WTC11 (cell line): ENCODE measurements around the gene PRM3. TPM values are rescaled to one million over a fixed set of nuclear protein-coding genes. Genes with fewer than 3 reads are reported as not detected.
A peak's percentile ranks its signal among the peaks of the same experiment; 100 is the strongest.

Experiments used
- ATAC-seq: fragments of 200-7000 bp; cut with Tn5 transposase; 2 replicates; pipeline ENCODE4 v1.10.0; 2021; ENCODE audit warnings: mild to moderate bottlenecking, moderate library complexity
- CTCF ChIA-PET: fragments of 300-600 bp; sonication (Branson Sonifier 250); formaldehyde crosslinking; loops from one replicate; lab custom pipeline; 2021; ENCODE audit warnings: antibody characterized with exemption; lab: Charles Lee
- POLR2A ChIA-PET: fragments of 350-600 bp; sonication (Branson Sonifier 250); formaldehyde crosslinking; loops from one replicate; lab custom pipeline; 2021; ENCODE audit warnings: antibody characterized with exemption; lab: Charles Lee
- DNase-seq: peaks from one replicate; pipeline ENCODE4 v3.0.0; 2021; ENCODE audit warnings: low spot score
- H3K27ac Mint-ChIP-seq: 2 replicates; pipeline ENCODE4 v1.8.0; 2021; ENCODE audit warnings: mixed read lengths
- H3K27me3 Mint-ChIP-seq: 2 replicates; pipeline ENCODE4 v1.8.0; 2021; ENCODE audit warnings: low read depth, mild to moderate bottlenecking, moderate library complexity, mixed read lengths
- H3K36me3 Mint-ChIP-seq: 2 replicates; pipeline ENCODE4 v1.8.0; 2021; ENCODE audit warnings: mixed read lengths
- H3K4me1 Mint-ChIP-seq: 2 replicates; pipeline ENCODE4 v1.8.0; 2022; ENCODE audit warnings: mixed read lengths
- H3K4me3 Mint-ChIP-seq: 2 replicates; pipeline ENCODE4 v1.8.0; 2021; ENCODE audit warnings: mild to moderate bottlenecking, moderate library complexity, mixed read lengths
- H3K9me3 Mint-ChIP-seq: 2 replicates; pipeline ENCODE4 v1.8.0; 2021; ENCODE audit warnings: mixed read lengths
- CREB1 ChIP-seq: sonication (generic); formaldehyde crosslinking; IDR thresholded peaks from 2 replicates; pipeline ENCODE4 v1.8.0; 2023; ENCODE audit warnings: mild to moderate bottlenecking, missing genetic modification reagents
- ELF4 ChIP-seq: sonication (generic); formaldehyde crosslinking; IDR thresholded peaks from 2 replicates; pipeline ENCODE4 v1.8.1; 2022; ENCODE audit warnings: low read depth, mild to moderate bottlenecking, moderate library complexity, missing genetic modification reagents
- ETV6 ChIP-seq: sonication (generic); formaldehyde crosslinking; IDR thresholded peaks from 2 replicates; pipeline ENCODE4 v1.8.1; 2022; ENCODE audit warnings: mild to moderate bottlenecking, missing genetic modification reagents
- GABPB1 ChIP-seq: sonication (generic); formaldehyde crosslinking; IDR thresholded peaks from 2 replicates; pipeline ENCODE4 v1.8.1; 2023; ENCODE audit warnings: mild to moderate bottlenecking, missing genetic modification reagents
- MXD4 ChIP-seq: fragments of 250-450 bp; sonication (Bioruptor Pico); IDR thresholded peaks from 2 replicates; pipeline ENCODE4 v1.8.0; 2021; ENCODE audit warnings: mild to moderate bottlenecking, moderate library complexity, borderline replicate concordance
- NFATC4 ChIP-seq: fragments of 250-450 bp; sonication (Bioruptor Pico); IDR thresholded peaks from 2 replicates; pipeline ENCODE4 v1.9.0; 2021; ENCODE audit warnings: mild to moderate bottlenecking
- OVOL2 ChIP-seq: fragments of 250-450 bp; sonication (Bioruptor Pico); IDR thresholded peaks from 2 replicates; pipeline ENCODE4 v1.9.0; 2021; ENCODE audit warnings: mild to moderate bottlenecking, borderline replicate concordance
- PRRX2 ChIP-seq: fragments of 250-450 bp; sonication (Bioruptor Pico); IDR thresholded peaks from 2 replicates; pipeline ENCODE4 v1.8.0; 2021; ENCODE audit warnings: mild to moderate bottlenecking
- RORB ChIP-seq: fragments of 250-450 bp; sonication (Bioruptor Pico); IDR thresholded peaks from 2 replicates; pipeline ENCODE4 v1.9.0; 2021; ENCODE audit warnings: mild to moderate bottlenecking
- TCF7 ChIP-seq: sonication (generic); formaldehyde crosslinking; IDR thresholded peaks from 2 replicates; pipeline ENCODE4 v1.8.0; 2022; ENCODE audit warnings: mild to moderate bottlenecking, low read depth, missing genetic modification reagents, moderate library complexity
- TP53 ChIP-seq: sonication (generic); formaldehyde crosslinking; IDR thresholded peaks from 2 replicates; pipeline ENCODE4 v1.8.1; 2023; ENCODE audit warnings: mild to moderate bottlenecking, missing genetic modification reagents
- ZNF423 ChIP-seq: fragments of 250-450 bp; sonication (Bioruptor Pico); IDR thresholded peaks from 2 replicates; pipeline ENCODE4 v2.1.2; 2022; ENCODE audit warnings: mild to moderate bottlenecking, moderate library complexity
- ZNF671 ChIP-seq: fragments of 250-450 bp; sonication (Bioruptor Pico); IDR thresholded peaks from 2 replicates; pipeline ENCODE4 v1.8.0; 2021; ENCODE audit warnings: mild to moderate bottlenecking
- total RNA-seq: library from RNA; stranded (reverse); gene quantifications from 3 replicates; pipeline ENCODE4 v1.2.3, GENCODE V29; 2021
- TF ChIP-seq, protein P1 (sequence below): sonication (generic); formaldehyde crosslinking; IDR thresholded peaks from 2 replicates; pipeline ENCODE4 v1.8.1; 2023; ENCODE audit warnings: mild to moderate bottlenecking, missing genetic modification reagents, moderate library complexity
- TF ChIP-seq, protein P2 (sequence below): sonication (generic); formaldehyde crosslinking; IDR thresholded peaks from 2 replicates; pipeline ENCODE4 v1.8.1; 2023; ENCODE audit warnings: mild to moderate bottlenecking, missing genetic modification reagents, moderate library complexity
- TF ChIP-seq, protein P3 (sequence below): sonication (generic); formaldehyde crosslinking; IDR thresholded peaks from 2 replicates; pipeline ENCODE4 v1.8.0; 2022; ENCODE audit warnings: missing genetic modification reagents
- TF ChIP-seq, protein P4 (sequence below): fragments of 200-600 bp; IDR thresholded peaks from 2 replicates; pipeline ENCODE4 v1.8.0; 2022; ENCODE audit warnings: antibody characterized with exemption
- TF ChIP-seq, protein P5 (sequence below): sonication (generic); formaldehyde crosslinking; IDR thresholded peaks from 2 replicates; pipeline ENCODE4 v1.8.1; 2022; ENCODE audit warnings: low read depth, missing genetic modification reagents, borderline replicate concordance
- TF ChIP-seq, protein P6 (sequence below): sonication (generic); formaldehyde crosslinking; IDR thresholded peaks from 2 replicates; pipeline ENCODE4 v1.8.1; 2023; ENCODE audit warnings: mild to moderate bottlenecking, missing genetic modification reagents
- TF ChIP-seq, protein P7 (sequence below): sonication (generic); formaldehyde crosslinking; IDR thresholded peaks from 2 replicates; pipeline ENCODE4 v1.8.0; 2023; ENCODE audit warnings: mild to moderate bottlenecking, missing genetic modification reagents

PRM3 gene
- total RNA-seq, 1 experiment from 2014 or later, result not detected

DNA sequence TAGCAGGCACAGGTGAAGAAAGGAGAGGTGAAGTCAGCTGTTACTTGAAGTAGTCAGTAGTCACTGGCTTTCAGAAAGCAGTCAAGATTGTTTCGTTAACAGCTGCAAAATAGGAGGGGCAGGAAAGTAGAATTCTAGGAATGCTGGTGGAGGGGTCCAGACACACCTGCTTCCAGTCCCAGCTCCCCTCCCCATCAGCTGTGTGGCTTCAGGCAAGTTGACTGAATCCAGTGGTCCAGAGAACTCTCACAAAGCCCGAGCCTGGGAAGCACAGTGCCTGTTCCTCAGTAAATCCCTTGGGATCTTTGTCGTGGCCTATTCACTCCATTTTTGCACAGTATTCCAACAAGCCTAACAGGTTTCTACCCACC lies 12.8 kb downstream of the PRM3 start:
- POLR2A ChIA-PET, result interaction anchor here (0.6 to 1.1 kb wide), 3 partner anchors 48 to 301 kb away, joined by 3 read pairs; no protein-coding TSS in a partner anchor
- TF ChIP-seq ZNF671 (CRISPR knock-in tag) (no peak), CREB1 (CRISPR knock-in tag) (no peak), ELF4 (CRISPR knock-in tag) (no peak), ZNF423 (CRISPR knock-in tag) (no peak), PRRX2 (CRISPR knock-in tag) (no peak), TP53 (no peak), TCF7 (no peak), OVOL2 (CRISPR knock-in tag) (no peak), RORB (CRISPR knock-in tag) (no peak), NFATC4 (CRISPR knock-in tag) (no peak), MXD4 (CRISPR knock-in tag) (no peak), GABPB1 (CRISPR knock-in tag) (no peak), ETV6 (CRISPR knock-in tag) (no peak)
- TF ChIP-seq, protein P1, sequence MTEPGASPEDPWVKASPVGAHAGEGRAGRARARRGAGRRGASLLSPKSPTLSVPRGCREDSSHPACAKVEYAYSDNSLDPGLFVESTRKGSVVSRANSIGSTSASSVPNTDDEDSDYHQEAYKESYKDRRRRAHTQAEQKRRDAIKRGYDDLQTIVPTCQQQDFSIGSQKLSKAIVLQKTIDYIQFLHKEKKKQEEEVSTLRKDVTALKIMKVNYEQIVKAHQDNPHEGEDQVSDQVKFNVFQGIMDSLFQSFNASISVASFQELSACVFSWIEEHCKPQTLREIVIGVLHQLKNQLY (CRISPR knock-in tag), result no peak
- TF ChIP-seq, protein P2, sequence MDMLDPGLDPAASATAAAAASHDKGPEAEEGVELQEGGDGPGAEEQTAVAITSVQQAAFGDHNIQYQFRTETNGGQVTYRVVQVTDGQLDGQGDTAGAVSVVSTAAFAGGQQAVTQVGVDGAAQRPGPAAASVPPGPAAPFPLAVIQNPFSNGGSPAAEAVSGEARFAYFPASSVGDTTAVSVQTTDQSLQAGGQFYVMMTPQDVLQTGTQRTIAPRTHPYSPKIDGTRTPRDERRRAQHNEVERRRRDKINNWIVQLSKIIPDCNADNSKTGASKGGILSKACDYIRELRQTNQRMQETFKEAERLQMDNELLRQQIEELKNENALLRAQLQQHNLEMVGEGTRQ, result no peak
- TF ChIP-seq, protein P3, sequence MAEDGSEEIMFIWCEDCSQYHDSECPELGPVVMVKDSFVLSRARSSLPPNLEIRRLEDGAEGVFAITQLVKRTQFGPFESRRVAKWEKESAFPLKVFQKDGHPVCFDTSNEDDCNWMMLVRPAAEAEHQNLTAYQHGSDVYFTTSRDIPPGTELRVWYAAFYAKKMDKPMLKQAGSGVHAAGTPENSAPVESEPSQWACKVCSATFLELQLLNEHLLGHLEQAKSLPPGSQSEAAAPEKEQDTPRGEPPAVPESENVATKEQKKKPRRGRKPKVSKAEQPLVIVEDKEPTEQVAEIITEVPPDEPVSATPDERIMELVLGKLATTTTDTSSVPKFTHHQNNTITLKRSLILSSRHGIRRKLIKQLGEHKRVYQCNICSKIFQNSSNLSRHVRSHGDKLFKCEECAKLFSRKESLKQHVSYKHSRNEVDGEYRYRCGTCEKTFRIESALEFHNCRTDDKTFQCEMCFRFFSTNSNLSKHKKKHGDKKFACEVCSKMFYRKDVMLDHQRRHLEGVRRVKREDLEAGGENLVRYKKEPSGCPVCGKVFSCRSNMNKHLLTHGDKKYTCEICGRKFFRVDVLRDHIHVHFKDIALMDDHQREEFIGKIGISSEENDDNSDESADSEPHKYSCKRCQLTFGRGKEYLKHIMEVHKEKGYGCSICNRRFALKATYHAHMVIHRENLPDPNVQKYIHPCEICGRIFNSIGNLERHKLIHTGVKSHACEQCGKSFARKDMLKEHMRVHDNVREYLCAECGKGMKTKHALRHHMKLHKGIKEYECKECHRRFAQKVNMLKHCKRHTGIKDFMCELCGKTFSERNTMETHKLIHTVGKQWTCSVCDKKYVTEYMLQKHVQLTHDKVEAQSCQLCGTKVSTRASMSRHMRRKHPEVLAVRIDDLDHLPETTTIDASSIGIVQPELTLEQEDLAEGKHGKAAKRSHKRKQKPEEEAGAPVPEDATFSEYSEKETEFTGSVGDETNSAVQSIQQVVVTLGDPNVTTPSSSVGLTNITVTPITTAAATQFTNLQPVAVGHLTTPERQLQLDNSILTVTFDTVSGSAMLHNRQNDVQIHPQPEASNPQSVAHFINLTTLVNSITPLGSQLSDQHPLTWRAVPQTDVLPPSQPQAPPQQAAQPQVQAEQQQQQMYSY (CRISPR knock-in tag), result no peak
- TF ChIP-seq, protein P4, sequence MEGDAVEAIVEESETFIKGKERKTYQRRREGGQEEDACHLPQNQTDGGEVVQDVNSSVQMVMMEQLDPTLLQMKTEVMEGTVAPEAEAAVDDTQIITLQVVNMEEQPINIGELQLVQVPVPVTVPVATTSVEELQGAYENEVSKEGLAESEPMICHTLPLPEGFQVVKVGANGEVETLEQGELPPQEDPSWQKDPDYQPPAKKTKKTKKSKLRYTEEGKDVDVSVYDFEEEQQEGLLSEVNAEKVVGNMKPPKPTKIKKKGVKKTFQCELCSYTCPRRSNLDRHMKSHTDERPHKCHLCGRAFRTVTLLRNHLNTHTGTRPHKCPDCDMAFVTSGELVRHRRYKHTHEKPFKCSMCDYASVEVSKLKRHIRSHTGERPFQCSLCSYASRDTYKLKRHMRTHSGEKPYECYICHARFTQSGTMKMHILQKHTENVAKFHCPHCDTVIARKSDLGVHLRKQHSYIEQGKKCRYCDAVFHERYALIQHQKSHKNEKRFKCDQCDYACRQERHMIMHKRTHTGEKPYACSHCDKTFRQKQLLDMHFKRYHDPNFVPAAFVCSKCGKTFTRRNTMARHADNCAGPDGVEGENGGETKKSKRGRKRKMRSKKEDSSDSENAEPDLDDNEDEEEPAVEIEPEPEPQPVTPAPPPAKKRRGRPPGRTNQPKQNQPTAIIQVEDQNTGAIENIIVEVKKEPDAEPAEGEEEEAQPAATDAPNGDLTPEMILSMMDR, result no peak
- TF ChIP-seq, protein P5, sequence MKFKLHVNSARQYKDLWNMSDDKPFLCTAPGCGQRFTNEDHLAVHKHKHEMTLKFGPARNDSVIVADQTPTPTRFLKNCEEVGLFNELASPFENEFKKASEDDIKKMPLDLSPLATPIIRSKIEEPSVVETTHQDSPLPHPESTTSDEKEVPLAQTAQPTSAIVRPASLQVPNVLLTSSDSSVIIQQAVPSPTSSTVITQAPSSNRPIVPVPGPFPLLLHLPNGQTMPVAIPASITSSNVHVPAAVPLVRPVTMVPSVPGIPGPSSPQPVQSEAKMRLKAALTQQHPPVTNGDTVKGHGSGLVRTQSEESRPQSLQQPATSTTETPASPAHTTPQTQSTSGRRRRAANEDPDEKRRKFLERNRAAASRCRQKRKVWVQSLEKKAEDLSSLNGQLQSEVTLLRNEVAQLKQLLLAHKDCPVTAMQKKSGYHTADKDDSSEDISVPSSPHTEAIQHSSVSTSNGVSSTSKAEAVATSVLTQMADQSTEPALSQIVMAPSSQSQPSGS, result no peak
- TF ChIP-seq, protein P6, sequence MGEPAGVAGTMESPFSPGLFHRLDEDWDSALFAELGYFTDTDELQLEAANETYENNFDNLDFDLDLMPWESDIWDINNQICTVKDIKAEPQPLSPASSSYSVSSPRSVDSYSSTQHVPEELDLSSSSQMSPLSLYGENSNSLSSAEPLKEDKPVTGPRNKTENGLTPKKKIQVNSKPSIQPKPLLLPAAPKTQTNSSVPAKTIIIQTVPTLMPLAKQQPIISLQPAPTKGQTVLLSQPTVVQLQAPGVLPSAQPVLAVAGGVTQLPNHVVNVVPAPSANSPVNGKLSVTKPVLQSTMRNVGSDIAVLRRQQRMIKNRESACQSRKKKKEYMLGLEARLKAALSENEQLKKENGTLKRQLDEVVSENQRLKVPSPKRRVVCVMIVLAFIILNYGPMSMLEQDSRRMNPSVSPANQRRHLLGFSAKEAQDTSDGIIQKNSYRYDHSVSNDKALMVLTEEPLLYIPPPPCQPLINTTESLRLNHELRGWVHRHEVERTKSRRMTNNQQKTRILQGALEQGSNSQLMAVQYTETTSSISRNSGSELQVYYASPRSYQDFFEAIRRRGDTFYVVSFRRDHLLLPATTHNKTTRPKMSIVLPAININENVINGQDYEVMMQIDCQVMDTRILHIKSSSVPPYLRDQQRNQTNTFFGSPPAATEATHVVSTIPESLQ (CRISPR knock-in tag), result no peak
- TF ChIP-seq, protein P7, sequence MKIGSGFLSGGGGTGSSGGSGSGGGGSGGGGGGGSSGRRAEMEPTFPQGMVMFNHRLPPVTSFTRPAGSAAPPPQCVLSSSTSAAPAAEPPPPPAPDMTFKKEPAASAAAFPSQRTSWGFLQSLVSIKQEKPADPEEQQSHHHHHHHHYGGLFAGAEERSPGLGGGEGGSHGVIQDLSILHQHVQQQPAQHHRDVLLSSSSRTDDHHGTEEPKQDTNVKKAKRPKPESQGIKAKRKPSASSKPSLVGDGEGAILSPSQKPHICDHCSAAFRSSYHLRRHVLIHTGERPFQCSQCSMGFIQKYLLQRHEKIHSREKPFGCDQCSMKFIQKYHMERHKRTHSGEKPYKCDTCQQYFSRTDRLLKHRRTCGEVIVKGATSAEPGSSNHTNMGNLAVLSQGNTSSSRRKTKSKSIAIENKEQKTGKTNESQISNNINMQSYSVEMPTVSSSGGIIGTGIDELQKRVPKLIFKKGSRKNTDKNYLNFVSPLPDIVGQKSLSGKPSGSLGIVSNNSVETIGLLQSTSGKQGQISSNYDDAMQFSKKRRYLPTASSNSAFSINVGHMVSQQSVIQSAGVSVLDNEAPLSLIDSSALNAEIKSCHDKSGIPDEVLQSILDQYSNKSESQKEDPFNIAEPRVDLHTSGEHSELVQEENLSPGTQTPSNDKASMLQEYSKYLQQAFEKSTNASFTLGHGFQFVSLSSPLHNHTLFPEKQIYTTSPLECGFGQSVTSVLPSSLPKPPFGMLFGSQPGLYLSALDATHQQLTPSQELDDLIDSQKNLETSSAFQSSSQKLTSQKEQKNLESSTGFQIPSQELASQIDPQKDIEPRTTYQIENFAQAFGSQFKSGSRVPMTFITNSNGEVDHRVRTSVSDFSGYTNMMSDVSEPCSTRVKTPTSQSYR, result no peak
- TF ChIP-seq, all 79 proteins: peak for 0
- Mint-ChIP-seq H3K4me3 (no peak overlapping the region), H3K27ac (0 out of 2 replicates have a peak overlapping the region, but pooled peaks have one; percentile 39), H3K4me1 (peaks cover 21% of the 10 kb centered on the region), H3K27me3 (no peaks in the 10 kb centered on the region; the same call in 1 of the 2 replicates), H3K9me3 (no peaks in the 10 kb centered on the region), H3K36me3 (no peaks in the 10 kb centered on the region)
- CTCF ChIA-PET, result interaction anchor here (0.8 to 3.3 kb wide), 8 partner anchors 12 to 111 kb away, joined by 3 to 13 read pairs (median 4); partner anchors contain the start of gene PRM2
- DNase-seq (no peak), ATAC-seq (no peak)
